UCSD-AML1 (cell line): ENCODE results near the gene APC2.
A peak's percentile ranks its signal among the peaks of the same experiment; 100 is the strongest.

Experiments used
- DNase-seq: peaks from one replicate; lab custom pipeline; 2025; ENCODE audit not compliant: unreplicated experiment; lab: John Stamatoyannopoulos, UW

The APC2 gene

GRCh38 chr19:1446713-1447481, 3.0 kb upstream of the APC2 start:
- DNase-seq: no peak

- DNase-seq: no peak
Measured at GRCh38 chr19:1447504-1447903, 2.4 kb upstream of the APC2 start.

- no peak for DNase-seq
Measured at GRCh38 chr19:1447944-1448343, 2.0 kb upstream of the APC2 start.

GRCh38 chr19:1450735-1451731, 1.1 kb downstream of the APC2 start:
- DNase-seq: no peak

DNA sequence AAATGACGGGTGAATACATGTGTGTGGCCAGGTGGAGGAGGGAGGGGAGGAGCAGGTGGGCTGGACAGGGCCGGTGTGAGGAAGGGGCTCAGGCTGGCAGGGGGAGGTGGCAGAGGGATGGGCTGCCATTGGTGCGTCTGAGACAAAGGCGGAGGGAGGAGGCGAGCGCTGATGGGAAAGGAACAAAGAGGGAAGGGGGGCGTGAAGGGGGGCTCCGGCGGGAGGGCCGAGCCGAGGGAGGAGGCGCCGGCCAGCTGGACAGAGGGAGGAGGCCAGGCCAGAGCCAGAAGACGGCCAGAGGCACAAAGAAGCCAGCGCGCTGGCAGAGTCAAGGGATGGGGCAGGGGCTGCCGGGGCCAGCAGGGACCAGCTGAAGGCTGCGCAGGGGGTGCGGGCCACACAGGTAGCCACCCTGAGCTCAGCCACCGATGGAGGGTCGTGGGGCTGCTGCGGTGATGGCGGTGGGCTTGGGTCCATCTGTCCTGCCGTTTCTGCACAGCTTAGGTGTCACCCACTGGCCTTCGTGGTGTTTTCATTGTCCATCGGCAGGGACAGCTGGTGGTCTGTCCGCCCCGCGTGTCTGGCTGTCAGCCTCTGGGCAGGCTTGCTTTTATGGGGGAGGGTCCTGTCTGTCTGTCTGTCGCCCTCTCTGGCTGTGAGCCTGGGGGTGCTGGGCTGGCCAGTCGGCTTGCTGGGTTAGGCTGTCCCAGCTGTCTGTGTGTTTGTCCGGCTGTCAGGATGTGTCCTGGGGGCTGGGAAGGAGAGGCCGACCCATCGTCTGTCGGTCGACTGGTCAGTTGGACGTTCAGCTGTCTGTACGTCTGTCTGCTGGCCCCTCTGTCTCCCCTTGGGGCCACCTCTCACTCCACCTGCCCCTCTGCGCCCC, 2.2 kb downstream of the APC2 start:
- no peak for DNase-seq

DNA sequence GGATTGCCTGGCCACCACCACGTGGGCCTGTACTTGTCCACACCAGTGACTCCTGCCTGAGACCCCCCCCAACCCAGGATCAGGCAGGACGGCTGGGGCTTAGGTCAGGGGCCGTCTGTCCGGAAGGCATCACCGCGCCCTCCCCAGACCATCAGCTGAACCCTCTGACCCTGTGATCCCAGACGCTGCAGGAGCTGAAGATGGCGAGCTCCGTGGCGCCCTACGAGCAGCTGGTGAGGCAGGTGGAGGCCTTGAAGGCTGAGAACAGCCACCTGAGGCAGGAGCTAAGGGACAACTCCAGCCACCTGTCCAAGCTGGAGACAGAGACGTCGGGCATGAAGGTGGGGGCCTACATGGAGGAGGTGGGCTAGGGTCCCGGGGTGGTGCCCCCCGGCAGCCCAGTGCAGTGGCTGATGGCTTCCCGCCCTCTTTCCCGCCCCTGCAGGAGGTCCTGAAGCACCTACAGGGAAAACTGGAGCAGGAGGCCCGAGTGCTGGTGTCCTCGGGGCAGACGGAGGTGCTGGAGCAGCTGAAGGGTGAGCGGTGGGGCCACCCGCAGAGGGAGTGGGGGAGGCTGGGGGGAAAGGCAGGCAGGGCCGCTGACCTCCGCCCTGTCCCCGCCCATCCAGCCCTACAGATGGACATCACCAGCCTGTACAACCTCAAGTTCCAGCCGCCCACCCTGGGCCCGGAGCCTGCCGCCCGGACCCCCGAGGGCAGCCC, 3.0 kb downstream of the APC2 start:
- DNase-seq: no peak

DNA sequence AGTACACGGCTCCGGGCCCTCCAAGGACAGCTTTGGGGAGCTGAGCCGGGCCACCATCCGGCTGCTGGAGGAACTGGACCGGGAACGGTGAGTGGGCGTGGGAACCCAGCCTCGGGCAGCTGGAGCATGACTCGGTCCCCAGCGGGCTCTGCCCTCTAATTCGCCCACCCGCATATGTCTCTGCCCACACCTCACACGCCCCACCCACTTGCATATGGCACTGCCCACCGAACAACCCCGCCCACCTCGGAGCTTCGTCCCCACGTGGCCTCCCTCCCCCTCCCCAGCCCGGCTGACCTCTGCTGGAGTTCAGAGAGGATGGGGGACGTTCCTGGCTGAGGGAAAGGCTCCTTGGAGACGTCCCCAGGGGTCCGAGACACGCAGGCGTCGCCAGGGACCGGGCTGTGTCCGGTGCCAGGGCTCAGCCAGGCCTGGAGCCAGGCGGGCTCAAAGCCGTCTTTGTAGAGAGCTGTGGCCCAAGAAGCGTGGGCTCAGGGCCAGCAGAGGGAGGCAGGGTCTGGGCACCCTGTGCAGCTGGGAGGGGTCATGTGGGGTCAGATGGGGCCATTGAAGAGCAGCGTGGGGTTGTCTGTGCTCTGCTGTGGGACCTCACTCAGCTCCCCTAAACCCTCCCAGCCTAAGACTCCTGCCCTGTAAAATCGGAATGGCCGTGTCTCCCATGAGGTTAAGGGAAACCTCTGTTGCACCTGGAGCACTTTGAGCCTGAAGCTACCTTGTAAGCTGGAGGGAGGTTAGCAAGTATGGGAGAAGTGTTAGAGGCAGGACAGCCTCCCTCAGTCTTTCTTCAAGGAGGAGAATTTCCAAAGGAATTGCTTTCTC, 3.8 kb downstream of the APC2 start:
- DNase-seq: peak; percentile 25

GRCh38 chr19:1455002-1455335, 5.0 kb downstream of the APC2 start:
- peak; percentile 36 for DNase-seq

GRCh38 chr19:1455336-1456120, 5.6 kb downstream of the APC2 start:
- peak; percentile 81 for DNase-seq

DNA sequence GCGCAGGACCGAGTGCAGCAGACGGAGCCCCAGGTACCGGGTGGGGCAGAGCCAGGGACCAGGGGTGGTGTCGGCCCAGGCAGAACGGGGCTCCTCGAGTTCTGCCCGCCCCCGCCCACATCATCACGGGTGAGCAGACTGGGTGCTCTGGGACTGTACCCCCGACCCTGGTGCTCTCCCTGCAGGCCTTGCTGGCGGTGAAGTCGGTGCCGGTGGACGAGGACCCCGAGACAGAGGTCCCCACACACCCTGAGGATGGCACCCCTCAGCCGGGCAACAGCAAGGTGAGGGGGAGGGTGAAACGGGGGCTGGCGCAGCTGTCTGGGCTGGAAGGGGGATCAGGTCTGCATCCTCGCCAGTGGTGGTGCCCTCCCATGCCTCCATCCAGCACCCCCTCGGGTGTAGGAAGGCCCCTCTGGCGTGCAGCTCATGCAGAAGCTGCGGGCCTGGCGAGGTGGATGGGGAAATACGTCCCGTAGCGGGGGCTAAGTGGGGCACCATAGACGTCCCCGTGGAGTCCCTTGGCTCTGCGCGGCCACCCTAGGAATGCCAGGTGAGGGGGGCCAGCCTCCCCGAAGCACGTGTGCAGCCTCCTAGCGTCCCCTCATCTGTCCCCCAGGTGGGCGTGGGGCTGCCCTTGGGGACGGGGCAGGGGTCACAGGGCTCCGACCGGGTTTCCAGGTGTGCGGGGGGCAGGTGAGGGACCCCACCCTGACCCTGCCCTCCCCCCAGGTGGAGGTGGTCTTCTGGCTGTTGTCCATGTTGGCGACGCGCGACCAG, 6.4 kb downstream of the APC2 start:
- no peak for DNase-seq

GRCh38 chr19:1457031-1457739, 7.3 kb downstream of the APC2 start:
- DNase-seq: no peak

DNA sequence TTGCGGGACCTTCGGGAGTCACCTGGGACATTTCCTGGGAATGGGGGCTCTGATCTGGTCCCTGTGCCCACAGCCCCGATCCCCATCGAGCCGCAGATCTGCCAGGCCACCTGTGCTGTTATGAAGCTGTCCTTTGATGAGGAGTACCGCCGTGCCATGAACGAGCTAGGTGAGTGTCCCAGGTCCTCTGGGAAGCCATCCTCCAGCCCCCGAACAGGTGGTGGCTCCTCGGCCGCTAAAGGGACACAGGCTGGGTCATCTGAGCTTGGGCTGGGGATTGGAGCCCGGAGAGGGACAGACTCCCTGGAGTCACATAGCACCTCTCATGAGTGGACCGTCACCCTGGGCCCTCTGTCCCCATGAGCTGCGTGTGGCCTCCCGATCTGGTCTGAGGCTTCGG, 8.0 kb downstream of the APC2 start:
- no peak for DNase-seq

DNA sequence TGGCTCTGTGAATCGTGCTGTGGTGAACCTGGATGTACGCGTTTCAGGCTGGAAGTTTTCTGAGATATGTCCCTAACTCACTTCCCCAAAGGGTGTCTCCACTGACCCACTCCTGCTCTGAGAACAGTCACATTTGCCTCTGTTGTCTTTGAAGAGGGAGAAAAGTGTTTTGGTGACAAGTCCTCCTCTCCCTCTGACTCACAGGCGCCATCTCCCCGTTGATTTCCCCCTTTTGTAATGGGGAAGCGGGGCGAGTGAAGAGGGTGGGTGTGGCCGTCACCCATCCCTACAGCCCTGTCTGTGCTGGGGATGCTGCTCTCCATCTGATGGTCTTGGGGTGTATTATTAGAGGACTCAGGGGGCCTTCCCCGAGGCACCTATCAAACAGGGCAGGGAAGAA, 9.6 kb downstream of the APC2 start:
- DNase-seq: no peak

DNA sequence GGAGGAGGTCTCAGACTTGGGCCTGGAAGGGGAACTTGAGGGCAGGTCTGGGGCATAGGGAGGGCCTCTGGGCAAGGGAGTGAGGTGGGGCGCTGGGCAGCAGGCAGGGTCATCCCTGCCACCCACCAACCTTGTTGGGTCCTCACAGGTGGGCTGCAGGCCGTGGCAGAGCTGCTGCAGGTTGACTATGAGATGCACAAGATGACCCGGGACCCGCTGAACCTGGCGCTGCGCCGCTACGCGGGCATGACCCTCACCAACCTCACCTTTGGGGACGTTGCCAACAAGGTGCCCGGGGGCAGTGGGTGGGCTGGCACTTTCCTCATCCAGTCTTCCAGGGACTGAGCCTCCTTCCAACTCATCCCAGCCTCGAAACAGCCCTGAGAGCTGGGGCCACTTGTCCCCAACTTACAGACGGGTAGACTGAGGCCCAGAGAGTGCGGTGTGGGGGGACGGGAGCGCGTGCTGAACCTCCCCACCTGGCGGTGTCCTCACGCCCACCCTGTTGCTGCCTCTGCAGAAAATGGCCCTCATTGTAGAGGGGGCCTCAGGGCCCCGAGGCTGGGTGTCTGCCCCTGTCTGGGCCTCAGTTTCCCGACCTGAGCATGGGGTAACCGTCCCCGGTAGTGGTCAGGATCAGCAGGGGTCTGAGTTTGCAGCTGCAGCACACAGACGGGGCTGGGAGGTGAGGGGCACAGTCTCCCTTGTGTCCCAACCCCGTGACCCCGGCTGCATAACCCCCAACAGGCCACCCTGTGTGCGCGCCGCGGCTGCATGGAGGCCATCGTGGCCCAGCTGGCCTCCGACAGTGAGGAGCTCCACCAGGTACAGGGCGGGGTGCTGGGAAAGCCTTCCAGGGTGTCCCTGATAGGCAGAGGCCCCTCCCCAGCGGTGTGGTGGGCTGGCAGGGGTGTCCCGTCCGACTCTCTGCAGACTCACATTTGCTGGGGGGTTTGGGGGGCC, 10.4 kb downstream of the APC2 start:
- no peak for DNase-seq

DNA sequence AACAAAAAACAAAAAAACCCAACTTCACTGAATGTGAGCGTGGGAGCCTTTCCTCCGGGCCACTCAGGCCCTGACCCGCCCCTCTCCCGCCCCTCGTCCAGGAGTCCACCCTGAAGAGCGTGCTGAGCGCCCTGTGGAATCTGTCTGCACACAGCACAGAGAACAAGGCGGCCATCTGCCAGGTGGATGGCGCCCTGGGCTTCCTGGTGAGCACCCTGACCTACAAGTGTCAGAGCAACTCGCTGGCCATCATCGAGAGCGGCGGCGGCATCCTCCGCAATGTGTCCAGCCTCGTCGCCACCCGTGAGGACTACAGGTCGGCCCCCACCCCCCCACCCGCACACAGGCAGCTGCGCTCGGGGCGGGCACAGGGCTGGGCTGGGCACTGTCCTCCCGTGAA, 11.9 kb downstream of the APC2 start:
- no peak for DNase-seq
